ENCODE results near the gene EFCAB6. TPM values are rescaled to one million over a fixed set of nuclear protein-coding genes. Genes with fewer than 3 reads are reported as not detected.

EFCAB6 gene
- total RNA-seq, 2 experiments from 2014 or later: 0.13 TPM; not detected in 1

GRCh38 chr22:43535336-43535735 lies 276.8 kb downstream of the EFCAB6 start:
- intact Hi-C loops (cut with micrococcal nuclease; ENCODE audit: unreplicated experiment): no loop called here
- no peaks in the 10 kb centered on the region for H3K9me3 ChIP-seq (ENCODE audit: low read length)
- H3K4me1 ChIP-seq (ENCODE audit: insufficient read depth, low read length, poor library complexity, severe bottlenecking): no peaks in the 10 kb centered on the region
- no peaks in the 10 kb centered on the region for H3K9me2 ChIP-seq (ENCODE audit: insufficient read depth, low read length)
- H3K27ac ChIP-seq (ENCODE audit: low read depth, low read length, poor library complexity, severe bottlenecking): no peak overlapping the region
- DNase-seq (ENCODE audit: low spot score): no peak
- no peaks in the 10 kb centered on the region for H4K20me1 ChIP-seq (ENCODE audit: insufficient read depth, low read length)
- H3K4me2 ChIP-seq (ENCODE audit: low read length): no peak overlapping the region
- H3K36me3 ChIP-seq (ENCODE audit: insufficient read depth, low read length): no peaks in the 10 kb centered on the region
- no peak overlapping the region for H2AFZ ChIP-seq (ENCODE audit: low read length)
- no TSS peak for BruUV-seq (replicated peaks)
- TF ChIP-seq EZH2phosphoT487 (IDR thresholded peaks at IDR 0.05; ENCODE audit: borderline replicate concordance, low read depth, low read length) (no peak), CTCF (conservative IDR thresholded peaks at IDR 0.05; ENCODE audit: low read length) (no peak)
- ChIA-PET CTCF (ENCODE audit: unreplicated experiment) (no interaction called here), POLR2A (no interaction called here)
- H3K4me3 ChIP-seq (ENCODE audit: low read depth, low read length, poor library complexity, severe bottlenecking): no peak overlapping the region
- no peaks in the 10 kb centered on the region for H3K79me2 ChIP-seq (ENCODE audit: insufficient read depth, low read depth, low read length)

GRCh38 chr22:43534916-43535315 lies 277.2 kb downstream of the EFCAB6 start:
- Histone ChIP-seq H3K4me3 (ENCODE audit: low read depth, low read length, poor library complexity, severe bottlenecking) (no peak overlapping the region), H3K36me3 (ENCODE audit: insufficient read depth, low read length) (no peaks in the 10 kb centered on the region), H3K9me3 (ENCODE audit: low read length) (no peaks in the 10 kb centered on the region), H3K9me2 (ENCODE audit: insufficient read depth, low read length) (no peaks in the 10 kb centered on the region), H3K27ac (ENCODE audit: low read depth, low read length, poor library complexity, severe bottlenecking) (no peak overlapping the region), H2AFZ (ENCODE audit: low read length) (no peak overlapping the region), H4K20me1 (ENCODE audit: insufficient read depth, low read length) (no peaks in the 10 kb centered on the region), H3K79me2 (ENCODE audit: insufficient read depth, low read depth, low read length) (no peaks in the 10 kb centered on the region), H3K4me1 (ENCODE audit: insufficient read depth, low read length, poor library complexity, severe bottlenecking) (no peaks in the 10 kb centered on the region), H3K4me2 (ENCODE audit: low read length) (no peak overlapping the region)
- no TSS peak for BruUV-seq (replicated peaks)
- DNase-seq (ENCODE audit: low spot score): no peak
- TF ChIP-seq CTCF (conservative IDR thresholded peaks at IDR 0.05; ENCODE audit: low read length): no peak
- no peak for TF ChIP-seq EZH2phosphoT487 (IDR thresholded peaks at IDR 0.05; ENCODE audit: borderline replicate concordance, low read depth, low read length)
- CTCF ChIA-PET (ENCODE audit: unreplicated experiment): no interaction called here
- intact Hi-C loops (cut with micrococcal nuclease; ENCODE audit: unreplicated experiment): no loop called here
- POLR2A ChIA-PET: interaction anchor here (1.0 kb wide), 1 partner anchor 87 kb away, joined by 3 read pairs; no protein-coding TSS in a partner anchor

DNA sequence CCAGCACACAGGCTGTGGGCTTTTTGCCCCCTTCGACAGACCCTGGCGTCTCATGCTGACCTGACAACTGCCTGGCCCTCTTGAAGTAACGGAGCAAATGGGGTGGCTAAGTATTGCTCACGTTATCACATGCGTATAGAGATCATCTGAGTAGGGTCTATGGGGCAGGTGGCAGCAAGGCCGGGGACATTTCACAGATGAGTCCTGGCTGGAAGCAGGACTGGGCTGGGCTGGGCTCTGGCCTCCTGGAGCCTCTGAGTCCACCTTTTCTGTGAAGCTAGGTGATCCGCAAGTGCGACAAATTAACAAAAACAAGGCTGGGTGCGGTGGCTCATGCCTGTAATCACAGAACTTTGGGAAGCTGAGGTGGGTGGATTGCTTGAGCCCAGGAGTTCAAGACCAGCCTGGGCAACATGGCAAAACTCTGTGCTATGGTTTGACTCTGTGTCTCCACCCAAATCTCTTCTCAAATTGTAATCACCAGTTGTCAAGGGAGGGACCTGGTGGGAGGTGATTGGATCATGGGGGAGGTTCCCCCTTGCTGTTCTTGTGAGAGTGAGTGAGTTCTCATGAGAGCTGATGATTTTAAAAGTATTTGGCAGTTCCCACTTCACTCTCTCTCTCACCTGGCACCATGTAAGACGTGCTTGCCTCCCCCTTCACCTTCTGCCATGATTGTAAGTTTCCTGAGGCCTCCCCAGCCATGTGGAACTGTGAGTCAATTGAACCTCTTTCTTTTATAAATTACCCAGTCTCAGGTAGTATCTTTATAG lies 278.3 kb downstream of the EFCAB6 start:
- H3K4me1 ChIP-seq (ENCODE audit: insufficient read depth, low read length, poor library complexity, severe bottlenecking): no peaks in the 10 kb centered on the region
- H4K20me1 ChIP-seq (ENCODE audit: insufficient read depth, low read length): no peaks in the 10 kb centered on the region
- CTCF ChIA-PET (ENCODE audit: unreplicated experiment): no interaction called here
- H3K79me2 ChIP-seq (ENCODE audit: insufficient read depth, low read depth, low read length): no peaks in the 10 kb centered on the region
- H3K27ac ChIP-seq (ENCODE audit: low read depth, low read length, poor library complexity, severe bottlenecking): no peak overlapping the region
- no peak for DNase-seq (ENCODE audit: low spot score)
- POLR2A ChIA-PET: interaction anchor here (1.0 kb wide), 2 partner anchors 14 to 88 kb away, joined by 3 read pairs; no protein-coding TSS in a partner anchor
- no peak overlapping the region for H2AFZ ChIP-seq (ENCODE audit: low read length)
- H3K36me3 ChIP-seq (ENCODE audit: insufficient read depth, low read length): no peaks in the 10 kb centered on the region
- TF ChIP-seq EZH2phosphoT487 (IDR thresholded peaks at IDR 0.05; ENCODE audit: borderline replicate concordance, low read depth, low read length): no peak
- no peak for TF ChIP-seq CTCF (conservative IDR thresholded peaks at IDR 0.05; ENCODE audit: low read length)
- H3K4me3 ChIP-seq (ENCODE audit: low read depth, low read length, poor library complexity, severe bottlenecking): no peak overlapping the region
- intact Hi-C loops (cut with micrococcal nuclease; ENCODE audit: unreplicated experiment): no loop called here
- H3K9me3 ChIP-seq (ENCODE audit: low read length): no peaks in the 10 kb centered on the region
- no peaks in the 10 kb centered on the region for H3K9me2 ChIP-seq (ENCODE audit: insufficient read depth, low read length)
- H3K4me2 ChIP-seq (ENCODE audit: low read length): no peak overlapping the region
- no TSS peak for BruUV-seq (replicated peaks)
